ENCODE measurements around the gene TRIM71.

DNA sequence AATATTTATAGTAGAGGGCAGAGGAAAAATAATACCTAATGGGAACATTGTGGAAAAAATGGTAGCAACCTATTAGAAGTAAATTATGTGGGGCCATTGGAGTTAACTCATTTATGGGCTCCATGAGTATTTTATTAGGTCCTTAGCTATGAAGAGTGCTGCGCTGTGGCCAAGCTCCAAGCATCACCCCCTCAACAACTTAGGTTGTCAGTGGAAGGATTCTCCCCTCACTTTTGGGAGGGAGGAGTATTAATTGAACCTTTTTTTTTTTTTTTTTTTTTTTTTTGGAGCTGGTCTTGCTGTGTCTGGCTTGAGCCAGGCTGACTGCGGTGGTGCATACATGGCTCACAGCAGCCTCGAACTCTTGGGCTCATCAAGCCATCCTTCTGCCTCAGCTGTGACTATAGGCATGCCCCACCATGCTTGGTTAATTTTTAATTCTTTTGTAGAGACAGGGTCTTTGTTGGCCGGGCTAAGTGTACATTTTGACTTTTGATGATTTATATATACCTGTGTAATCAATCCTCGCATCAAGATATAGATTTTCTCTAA is 45.2 kb downstream of the TRIM71 start:
- TF ChIP-seq, protein P1, sequence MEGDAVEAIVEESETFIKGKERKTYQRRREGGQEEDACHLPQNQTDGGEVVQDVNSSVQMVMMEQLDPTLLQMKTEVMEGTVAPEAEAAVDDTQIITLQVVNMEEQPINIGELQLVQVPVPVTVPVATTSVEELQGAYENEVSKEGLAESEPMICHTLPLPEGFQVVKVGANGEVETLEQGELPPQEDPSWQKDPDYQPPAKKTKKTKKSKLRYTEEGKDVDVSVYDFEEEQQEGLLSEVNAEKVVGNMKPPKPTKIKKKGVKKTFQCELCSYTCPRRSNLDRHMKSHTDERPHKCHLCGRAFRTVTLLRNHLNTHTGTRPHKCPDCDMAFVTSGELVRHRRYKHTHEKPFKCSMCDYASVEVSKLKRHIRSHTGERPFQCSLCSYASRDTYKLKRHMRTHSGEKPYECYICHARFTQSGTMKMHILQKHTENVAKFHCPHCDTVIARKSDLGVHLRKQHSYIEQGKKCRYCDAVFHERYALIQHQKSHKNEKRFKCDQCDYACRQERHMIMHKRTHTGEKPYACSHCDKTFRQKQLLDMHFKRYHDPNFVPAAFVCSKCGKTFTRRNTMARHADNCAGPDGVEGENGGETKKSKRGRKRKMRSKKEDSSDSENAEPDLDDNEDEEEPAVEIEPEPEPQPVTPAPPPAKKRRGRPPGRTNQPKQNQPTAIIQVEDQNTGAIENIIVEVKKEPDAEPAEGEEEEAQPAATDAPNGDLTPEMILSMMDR (IDR thresholded peaks at IDR 0.05): no peak
- TF ChIP-seq POLR2A (IDR thresholded peaks at IDR 0.05): no peak

Data from prostate gland (tissue), 2 donors.